Stimulated activated naive CD8-positive, alpha-beta T cell treated with anti-CD3 and anti-CD28 coated beads, Interleukin-15, Interleukin-2, amounts not matched to agents 100 ng/mL and 50 ng/mL, for 24 hours (primary cell): ENCODE results near the gene CGA.

Experiments
- H3K27ac Mint-ChIP-seq: one replicate; pipeline ENCODE4 v1.8.0; 2021; ENCODE audit warnings: mild to moderate bottlenecking, mixed read lengths
- H3K27me3 Mint-ChIP-seq: one replicate; pipeline ENCODE4 v1.8.0; 2021; ENCODE audit warnings: mixed read lengths
- H3K36me3 Mint-ChIP-seq: one replicate; pipeline ENCODE4 v1.8.0; 2021; ENCODE audit warnings: low read depth, mixed read lengths
- H3K4me1 Mint-ChIP-seq: one replicate; pipeline ENCODE4 v1.8.0; 2021; ENCODE audit warnings: low read depth, mixed read lengths
- H3K4me3 Mint-ChIP-seq: one replicate; pipeline ENCODE4 v1.8.0; 2021; ENCODE audit warnings: mild to moderate bottlenecking, mixed read lengths
- H3K9me3 Mint-ChIP-seq: one replicate; pipeline ENCODE4 v1.8.0; 2021; ENCODE audit warnings: mixed read lengths

The CGA gene

DNA sequence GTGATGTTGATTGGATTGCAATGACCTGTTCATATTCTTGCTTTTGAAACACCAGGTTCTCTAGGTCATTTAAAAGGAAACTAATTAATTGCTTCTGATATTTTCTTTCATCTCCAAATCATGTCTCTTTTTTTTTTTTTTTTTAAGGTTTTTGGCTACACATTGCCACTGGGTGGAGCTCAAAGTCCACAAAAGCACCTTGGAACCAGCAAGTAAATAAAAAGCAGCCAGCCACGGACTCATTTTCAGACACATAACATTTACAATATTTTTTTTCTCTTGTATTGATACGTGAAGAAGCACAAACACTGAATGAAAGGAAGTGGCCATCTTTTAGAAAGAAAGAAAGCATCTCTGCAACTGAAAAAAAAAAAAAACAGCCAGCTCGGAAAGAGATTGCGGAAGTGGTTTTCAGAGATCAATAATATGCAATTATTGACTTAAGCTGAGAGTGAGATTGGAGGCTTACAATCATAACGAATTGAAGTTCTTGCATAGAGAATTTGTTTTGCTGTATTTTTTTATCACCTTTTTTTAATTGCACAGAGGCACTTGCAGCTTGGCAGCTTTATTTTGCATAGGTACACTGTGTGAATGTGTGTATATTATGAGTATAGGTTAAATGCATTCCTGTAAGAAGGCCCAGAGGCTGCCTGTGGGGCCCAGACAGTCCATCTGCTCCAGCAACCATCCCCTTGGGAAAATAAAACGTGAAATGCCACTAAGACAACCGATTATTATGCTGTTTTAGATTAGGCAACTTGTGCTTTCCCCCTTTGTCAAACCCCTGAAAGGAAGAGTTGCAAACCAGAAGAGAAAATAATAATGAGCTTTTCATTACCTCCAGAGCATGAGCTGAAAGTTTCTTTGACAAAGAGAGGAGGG lies 28.2 kb downstream of the CGA start:
- Mint-ChIP-seq H3K27ac (no peak overlapping the region), H3K4me3 (no peak overlapping the region), H3K36me3 (no peaks in the 10 kb centered on the region), H3K9me3 (no peaks in the 10 kb centered on the region), H3K4me1 (no peaks in the 10 kb centered on the region), H3K27me3 (peaks cover 18% of the 10 kb centered on the region)

- no peaks in the 10 kb centered on the region for H3K36me3 Mint-ChIP-seq
- H3K4me1 Mint-ChIP-seq = no peaks in the 10 kb centered on the region
- no peak overlapping the region for H3K4me3 Mint-ChIP-seq
- no peaks in the 10 kb centered on the region for H3K9me3 Mint-ChIP-seq
- peaks cover 17% of the 10 kb centered on the region for H3K27me3 Mint-ChIP-seq
- H3K27ac Mint-ChIP-seq = no peak overlapping the region
Measured at GRCh38 chr6:87065117-87065516, 29.8 kb downstream of the CGA start.

- Mint-ChIP-seq H3K27ac (no peak overlapping the region), H3K27me3 (peaks cover 9% of the 10 kb centered on the region), H3K9me3 (no peaks in the 10 kb centered on the region), H3K36me3 (no peaks in the 10 kb centered on the region), H3K4me1 (no peaks in the 10 kb centered on the region), H3K4me3 (no peak overlapping the region)
Measured at GRCh38 chr6:87059943-87060342, 35.0 kb downstream of the CGA start.

DNA sequence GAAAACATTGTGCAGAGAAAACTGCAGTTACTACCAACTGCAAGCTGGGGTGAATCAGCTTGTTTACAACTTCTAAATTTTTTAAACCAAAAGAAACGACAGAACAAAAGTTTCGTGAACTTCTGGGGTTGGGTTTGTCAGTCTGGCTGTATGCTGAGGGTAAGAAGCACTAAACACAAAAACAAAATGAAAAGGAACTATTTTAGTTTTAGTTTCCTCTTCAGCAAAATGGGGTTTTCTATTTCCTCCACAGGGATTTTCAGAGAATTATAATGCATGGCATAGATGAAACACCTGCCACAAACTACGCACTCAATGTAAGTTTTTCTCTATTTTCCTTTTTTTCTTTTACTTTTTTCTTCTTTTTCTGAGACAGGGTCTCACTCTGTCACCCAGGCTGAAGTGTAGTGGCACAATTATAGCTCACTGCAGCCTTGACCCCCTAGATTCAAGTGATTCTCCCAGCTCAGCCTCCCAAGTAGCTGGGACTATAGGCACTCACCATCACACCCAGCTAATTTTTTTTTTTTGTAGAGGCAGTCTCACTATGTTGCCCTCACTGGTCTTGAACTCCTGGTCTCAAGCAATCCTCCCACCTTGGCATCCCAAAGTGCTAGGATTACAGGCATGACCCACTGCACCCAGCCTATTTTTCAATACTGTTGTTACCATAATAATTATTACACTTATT lies 40.6 kb downstream of the CGA start:
- H3K27ac Mint-ChIP-seq = no peak overlapping the region
- H3K4me1 Mint-ChIP-seq = peaks cover 3% of the 10 kb centered on the region
- no peak overlapping the region for H3K4me3 Mint-ChIP-seq
- peaks cover 4% of the 10 kb centered on the region for H3K27me3 Mint-ChIP-seq
- no peaks in the 10 kb centered on the region for H3K36me3 Mint-ChIP-seq
- H3K9me3 Mint-ChIP-seq = no peaks in the 10 kb centered on the region

DNA sequence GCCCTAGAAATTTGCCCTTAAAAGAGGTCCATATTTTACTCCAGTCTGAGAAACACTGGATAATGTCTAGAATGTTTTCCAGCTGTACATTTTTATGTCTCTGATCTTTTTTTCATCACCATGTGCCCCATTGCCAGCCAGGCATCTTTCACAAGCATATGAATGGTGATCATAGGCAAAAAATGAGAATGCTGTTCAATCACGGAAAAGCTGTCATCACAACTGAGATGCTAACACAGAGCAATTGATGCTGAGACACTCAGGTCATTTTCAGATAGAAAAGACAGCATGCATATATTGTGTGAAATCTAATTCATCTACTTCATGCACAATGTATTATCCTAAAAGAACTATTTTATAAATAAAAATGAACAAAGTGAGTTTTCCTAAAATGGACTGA lies 41.6 kb downstream of the CGA start:
- Mint-ChIP-seq H3K4me3 (no peak overlapping the region), H3K36me3 (no peaks in the 10 kb centered on the region), H3K4me1 (peaks cover 6% of the 10 kb centered on the region), H3K9me3 (no peaks in the 10 kb centered on the region), H3K27me3 (peaks cover 4% of the 10 kb centered on the region), H3K27ac (no peak overlapping the region)

- no peak overlapping the region for H3K27ac Mint-ChIP-seq
- H3K27me3 Mint-ChIP-seq = peaks cover 8% of the 10 kb centered on the region
- no peaks in the 10 kb centered on the region for H3K36me3 Mint-ChIP-seq
- H3K4me3 Mint-ChIP-seq = no peak overlapping the region
- H3K9me3 Mint-ChIP-seq = no peaks in the 10 kb centered on the region
- H3K4me1 Mint-ChIP-seq = peaks cover 6% of the 10 kb centered on the region
Measured at GRCh38 chr6:87049779-87050178, 45.1 kb downstream of the CGA start.

DNA sequence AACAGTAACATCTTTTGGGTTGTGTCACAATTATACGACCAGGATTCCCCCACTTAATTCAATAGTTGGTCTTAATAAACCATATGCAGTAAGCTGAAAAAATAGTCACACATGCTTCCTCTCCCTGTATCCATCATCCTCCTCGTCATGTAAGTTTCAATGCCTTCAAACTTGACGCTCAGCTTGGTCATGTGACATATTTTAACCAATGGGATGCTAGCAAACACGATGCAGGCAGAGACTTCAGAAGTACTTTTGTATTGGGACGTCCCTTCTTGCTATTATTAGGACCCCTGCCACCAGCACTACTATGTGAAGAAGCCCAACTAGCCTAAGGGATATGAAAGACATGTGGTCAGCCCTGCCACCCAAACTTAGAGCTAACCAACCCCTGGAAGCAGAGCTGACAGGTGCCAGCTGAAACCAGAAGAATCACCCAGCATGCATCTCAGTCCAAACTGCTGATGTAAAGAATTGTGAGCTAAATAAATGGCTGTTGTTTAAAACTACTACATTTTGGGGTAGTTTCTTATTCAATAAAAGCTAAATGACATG lies 49.3 kb downstream of the CGA start:
- Mint-ChIP-seq H3K9me3 (no peaks in the 10 kb centered on the region), H3K4me3 (no peak overlapping the region), H3K36me3 (no peaks in the 10 kb centered on the region), H3K27me3 (peaks cover 24% of the 10 kb centered on the region), H3K27ac (no peak overlapping the region), H3K4me1 (peaks cover 6% of the 10 kb centered on the region)

DNA sequence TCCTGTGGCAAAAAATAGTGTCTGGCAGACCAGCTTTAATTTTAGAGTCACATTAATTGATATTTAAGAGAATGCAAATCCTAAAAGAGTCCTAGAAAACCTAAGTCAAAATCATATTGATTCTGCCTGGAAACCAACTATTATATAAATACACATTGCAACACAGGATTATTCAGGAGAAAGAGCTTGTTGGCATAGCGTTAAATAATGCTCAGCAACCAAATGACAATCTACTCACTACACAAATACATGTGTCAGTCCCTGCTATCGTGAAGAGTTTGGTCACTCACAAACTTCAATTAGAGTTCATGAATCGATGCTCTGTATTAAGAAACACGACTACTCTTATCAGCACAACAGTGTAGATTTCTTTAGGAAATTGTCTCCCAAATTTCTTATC lies 54.2 kb downstream of the CGA start:
- H3K36me3 Mint-ChIP-seq = no peaks in the 10 kb centered on the region
- H3K4me3 Mint-ChIP-seq = no peak overlapping the region
- no peaks in the 10 kb centered on the region for H3K9me3 Mint-ChIP-seq
- H3K27me3 Mint-ChIP-seq = peaks cover 28% of the 10 kb centered on the region
- H3K4me1 Mint-ChIP-seq = no peaks in the 10 kb centered on the region
- no peak overlapping the region for H3K27ac Mint-ChIP-seq
